Common myeloid progenitor, CD34-positive (primary cell): ENCODE data around the gene NANOS3.

Experiments used
- CTCF ChIA-PET: fragments of 350-600 bp; sonication (Branson Sonifier 250); formaldehyde crosslinking; loops from one replicate; lab custom pipeline; 2021; ENCODE audit warnings: antibody characterized with exemption; lab: Charles Lee
- POLR2A ChIA-PET: fragments of 350-600 bp; sonication (Branson Sonifier 250); formaldehyde crosslinking; loops from one replicate; lab custom pipeline; 2021; ENCODE audit warnings: antibody characterized with exemption; lab: Charles Lee
- DNase-seq, 3 donors: peaks; one replicate each; pipeline versions ENCODE4 v3.0.0 to v3.0.0-alpha.2; 2013
- H3K27ac ChIP-seq, 2 experiments: 1 replicate in 1 of 2; 2 replicates in 1 of 2; pipeline ENCODE4 v1.7.0; 2013; ENCODE audit warnings: inconsistent platforms in 2 of 2, low read length in 2 of 2, mild to moderate bottlenecking in 2 of 2, low read depth in 1 of 2, moderate library complexity in 1 of 2; ENCODE audit not compliant: severe bottlenecking in 2 of 2, insufficient read depth in 1 of 2, poor library complexity in 1 of 2
- H3K27me3 ChIP-seq, 5 experiments: replicated peaks in 2 of 5; 1 replicate in 3 of 5; 2 replicates in 2 of 5; pipeline versions ENCODE4 v1.6.1 to v1.7.0; 2013; ENCODE audit warnings: low read length in 4 of 5, mild to moderate bottlenecking in 2 of 5, moderate library complexity in 2 of 5, inconsistent platforms in 1 of 5; ENCODE audit not compliant: insufficient read depth in 5 of 5, control insufficient read depth in 4 of 5
- H3K36me3 ChIP-seq, 4 experiments: 1 replicate in 2 of 4; 2 replicates in 2 of 4; pipeline versions ENCODE4 v1.6.1 to v1.7.0; 2013; ENCODE audit warnings: low read length in 3 of 4, control low read depth in 1 of 4, mild to moderate bottlenecking in 1 of 4; ENCODE audit not compliant: control insufficient read depth in 4 of 4, insufficient read depth in 4 of 4
- H3K4me1 ChIP-seq, 4 experiments: 1 replicate in 3 of 4; 2 replicates in 1 of 4; pipeline versions ENCODE4 v1.6.1 to v1.7.1; 2013; ENCODE audit warnings: low read length in 3 of 4, mild to moderate bottlenecking in 3 of 4, control low read depth in 1 of 4, inconsistent platforms in 1 of 4, moderate library complexity in 1 of 4; ENCODE audit not compliant: control insufficient read depth in 4 of 4, insufficient read depth in 4 of 4; ENCODE audit errors: control extremely low read depth in 1 of 4
- H3K4me3 ChIP-seq, 7 experiments: 1 replicate in 4 of 7; 2 replicates in 3 of 7; pipeline versions ENCODE4 v1.5.1 to v1.7.0; 2013; ENCODE audit warnings: mild to moderate bottlenecking in 7 of 7, low read length in 6 of 7, moderate library complexity in 6 of 7, inconsistent platforms in 2 of 7, low read depth in 2 of 7, control low read depth in 1 of 7; ENCODE audit not compliant: insufficient read depth in 4 of 7, control insufficient read depth in 1 of 7; ENCODE audit errors: extremely low read depth in 1 of 7
- H3K9me3 ChIP-seq, 5 experiments: 1 replicate in 4 of 5; 2 replicates in 1 of 5; pipeline versions ENCODE4 v1.6.1 to v1.7.1; 2013; ENCODE audit warnings: low read length in 4 of 5, mild to moderate bottlenecking in 2 of 5, inconsistent platforms in 1 of 5, low read depth in 1 of 5, moderate library complexity in 1 of 5; ENCODE audit not compliant: control insufficient read depth in 4 of 5, insufficient read depth in 2 of 5; ENCODE audit errors: control extremely low read depth in 1 of 5
- WGBS: methylation state at CpG from one replicate; pipeline ENCODE4 v1.1.5; 2013; ENCODE audit not compliant: insufficient coverage; 5-methylcytosine and 5-hydroxymethylcytosine counted together

The NANOS3 gene

GRCh38 chr19:13926715-13927114 lies 49.8 kb downstream of the NANOS3 start:
- H3K27me3 ChIP-seq: no peaks in the 10 kb centered on the region
- H3K9me3 ChIP-seq: no peaks in the 10 kb centered on the region
- POLR2A ChIA-PET: no interaction called here
- no peak for DNase-seq
- H3K36me3 ChIP-seq: peaks cover 8 to 59% (median 39%) of the 10 kb centered on the region in 4 experiments
- H3K27ac ChIP-seq: no peak overlapping the region
- no peak overlapping the region for H3K4me3 ChIP-seq
- no peaks in the 10 kb centered on the region for H3K4me1 ChIP-seq
- CTCF ChIA-PET: interaction anchor here (2.3 kb wide), 1 partner anchor 10 kb away, joined by 7 read pairs; no protein-coding TSS in a partner anchor
- 89% methylated on average over 3 of the region's 8 CpGs for WGBS

GRCh38 chr19:13929340-13929739 lies 52.4 kb downstream of the NANOS3 start:
- H3K4me1 ChIP-seq: no peaks in the 10 kb centered on the region
- H3K9me3 ChIP-seq: no peaks in the 10 kb centered on the region
- no peak for DNase-seq
- no peak overlapping the region for H3K4me3 ChIP-seq
- POLR2A ChIA-PET: no interaction called here
- no peaks in the 10 kb centered on the region for H3K27me3 ChIP-seq
- 91% methylated on average over 6 of the region's 12 CpGs for WGBS
- no peak overlapping the region for H3K27ac ChIP-seq
- peaks cover 3 to 44% (median 24%) of the 10 kb centered on the region in 4 experiments for H3K36me3 ChIP-seq
- CTCF ChIA-PET: interaction anchor here (0.8 kb wide), 1 partner anchor 9 kb away, joined by 3 read pairs; no protein-coding TSS in a partner anchor

GRCh38 chr19:13929956-13930355 lies 53.0 kb downstream of the NANOS3 start:
- Histone ChIP-seq H3K36me3 (peaks cover 3 to 39% (median 22%) of the 10 kb centered on the region in 4 experiments), H3K4me3 (no peak overlapping the region), H3K9me3 (no peaks in the 10 kb centered on the region), H3K27me3 (no peaks in the 10 kb centered on the region), H3K4me1 (peaks cover 0 to 5% (median 0%) of the 10 kb centered on the region in 4 experiments), H3K27ac (no peak overlapping the region)
- POLR2A ChIA-PET: no interaction called here
- 97% methylated on average over 12 of the region's 17 CpGs for WGBS
- CTCF ChIA-PET: interaction anchor here (0.8 kb wide), 1 partner anchor 9 kb away, joined by 3 read pairs; no protein-coding TSS in a partner anchor
- no peak for DNase-seq
